Astrocyte (in vitro differentiated cells and primary cell): Measurements from ENCODE around the gene CD48. TPM values are rescaled to one million over a fixed set of nuclear protein-coding genes. Genes with fewer than 3 reads are reported as not detected.

Source experiments
- total RNA-seq: library from RNA; stranded (reverse); gene quantifications from 2 replicates; pipeline ENCODE4 v1.2.1, GENCODE V29; 2021

CD48 gene
- total RNA-seq, 1 donor from 2014 or later = not detected

Other genes starting within 250 kb of the CD48 start
- gene SLAMF6, start 188.6 kb downstream of the CD48 start, total RNA-seq = not detected in 2 replicates
- gene CD84, start 132.3 kb downstream of the CD48 start, total RNA-seq = not detected in 2 replicates
- gene SLAMF1, start 64.8 kb downstream of the CD48 start, total RNA-seq = not detected in 2 replicates
- gene SLAMF7, start 27.4 kb upstream of the CD48 start, total RNA-seq = 0.31 and 0.32 TPM in 2 replicates
- gene LY9, start 84.4 kb upstream of the CD48 start, total RNA-seq = not detected in 2 replicates
- not detected in 2 replicates for gene CD244, start 151.1 kb upstream of the CD48 start, total RNA-seq
- not detected in 2 replicates for gene ITLN1, start 173.4 kb upstream of the CD48 start, total RNA-seq
- not detected in 2 replicates for gene ITLN2, start 243.0 kb upstream of the CD48 start, total RNA-seq